Renal pelvis (tissue), 12 donors: ENCODE measurements around the gene C19orf25. TPM values are rescaled to one million over a fixed set of nuclear protein-coding genes. Genes with fewer than 3 reads are reported as not detected.
"Not testable (repeated sequence)": the region's sequence is repeated elsewhere in the genome, so short reads cannot be mapped to it uniquely, and the experiment has no call there.

Source experiments
- DNase-seq: peaks from one replicate; pipeline ENCODE4 v3.0.0-alpha.2; 2013
- long read RNA-seq, 16 experiments: transcript quantifications; one replicate each; lab custom pipeline, GENCODE V29; 2026
- polyA plus RNA-seq, 3 donors: library from polyadenylated mRNA; unstranded; fragments of 120-200 nt; gene quantifications; one replicate each; pipeline ENCODE4 v1.2.1, GENCODE V29; 2013; ENCODE audit not compliant: insufficient read length in 3 of 3

C19orf25 gene
- polyA plus RNA-seq, result 10 to 100 TPM; 29.1 to 39.1 (median 32.8) TPM
- long read RNA-seq, donor 1, transcript C19orf25-203 (3 exons, 1,837 nt), result major isoform, 16 of 54 reads
- long read RNA-seq, donor 1, transcript C19orf25-211 (1 exons, 2,314 nt), result minor isoform, 7 of 54 reads
- long read RNA-seq, donor 1, partial matches to known transcripts, result 29 of 54 reads
- long read RNA-seq, donor 1, other reads (novel, unspliced or antisense), result 0 of 54 reads
- long read RNA-seq, donor 2, transcript C19orf25-203 (3 exons, 1,837 nt), result major isoform, 14 of 28 reads
- long read RNA-seq, donor 2, transcript C19orf25-211 (1 exons, 2,314 nt), result minor isoform, 6 of 28 reads
- long read RNA-seq, donor 2, partial matches to known transcripts, result 0 of 28 reads
- long read RNA-seq, donor 2, other reads (novel, unspliced or antisense), result 0 of 28 reads
- long read RNA-seq, donor 3, transcript C19orf25-203 (3 exons, 1,837 nt), result major isoform, 14 of 23 reads
- long read RNA-seq, donor 3, partial matches to known transcripts, result 0 of 23 reads
- long read RNA-seq, donor 3, other reads (novel, unspliced or antisense), result 0 of 23 reads
- long read RNA-seq, donor 4, transcript C19orf25-211 (1 exons, 2,314 nt), result minor isoform, 8 of 45 reads
- long read RNA-seq, donor 4, transcript C19orf25-203 (3 exons, 1,837 nt), result major isoform, 26 of 45 reads
- long read RNA-seq, donor 4, transcript C19orf25-202 (2 exons, 2,403 nt), result minor isoform, 6 of 45 reads
- long read RNA-seq, donor 4, partial matches to known transcripts, result 0 of 45 reads
- long read RNA-seq, donor 4, other reads (novel, unspliced or antisense), result 0 of 45 reads
- long read RNA-seq, donor 5, transcript C19orf25-203 (3 exons, 1,837 nt), result major isoform, 8 of 13 reads
- long read RNA-seq, donor 5, partial matches to known transcripts, result 0 of 13 reads
- long read RNA-seq, donor 5, other reads (novel, unspliced or antisense), result 0 of 13 reads
- long read RNA-seq, donor 6, transcript C19orf25-211 (1 exons, 2,314 nt), result major isoform, 9 of 19 reads
- long read RNA-seq, donor 6, transcript C19orf25-203 (3 exons, 1,837 nt), result minor isoform, 5 of 19 reads
- long read RNA-seq, donor 6, partial matches to known transcripts, result 0 of 19 reads
- long read RNA-seq, donor 6, other reads (novel, unspliced or antisense), result 0 of 19 reads
- long read RNA-seq, donor 7, transcript C19orf25-203 (3 exons, 1,837 nt), result major isoform, 17 of 40 reads
- long read RNA-seq, donor 7, transcript C19orf25-211 (1 exons, 2,314 nt), result minor isoform, 9 of 40 reads
- long read RNA-seq, donor 7, transcript C19orf25-202 (2 exons, 2,403 nt), result minor isoform, 7 of 40 reads
- long read RNA-seq, donor 7, partial matches to known transcripts, result 0 of 40 reads
- long read RNA-seq, donor 7, other reads (novel, unspliced or antisense), result 0 of 40 reads
- long read RNA-seq, donor 8, transcript C19orf25-203 (3 exons, 1,837 nt), result major isoform, 7 of 10 reads
- long read RNA-seq, donor 8, partial matches to known transcripts, result 0 of 10 reads
- long read RNA-seq, donor 8, other reads (novel, unspliced or antisense), result 0 of 10 reads
- long read RNA-seq, donor 9, transcript C19orf25-205 (3 exons, 853 nt), result minor isoform, 5 of 38 reads
- long read RNA-seq, donor 9, transcript C19orf25-203 (3 exons, 1,837 nt), result major isoform, 22 of 38 reads
- long read RNA-seq, donor 9, transcript C19orf25-211 (1 exons, 2,314 nt), result minor isoform, 7 of 38 reads
- long read RNA-seq, donor 9, partial matches to known transcripts, result 0 of 38 reads
- long read RNA-seq, donor 9, other reads (novel, unspliced or antisense), result 0 of 38 reads
- long read RNA-seq, donor 10, transcript C19orf25-203 (3 exons, 1,837 nt), result major isoform, 12 of 32 reads
- long read RNA-seq, donor 10, transcript C19orf25-211 (1 exons, 2,314 nt), result minor isoform, 9 of 32 reads
- long read RNA-seq, donor 10, partial matches to known transcripts, result 0 of 32 reads
- long read RNA-seq, donor 10, other reads (novel, unspliced or antisense), result 0 of 32 reads
- long read RNA-seq, donor 11, transcript C19orf25-211 (1 exons, 2,314 nt), result minor isoform, 7 of 20 reads
- long read RNA-seq, donor 11, transcript C19orf25-203 (3 exons, 1,837 nt), result major isoform, 9 of 20 reads
- long read RNA-seq, donor 11, partial matches to known transcripts, result 0 of 20 reads
- long read RNA-seq, donor 11, other reads (novel, unspliced or antisense), result 0 of 20 reads
- long read RNA-seq, donor 12, transcript C19orf25-203 (3 exons, 1,837 nt), result major isoform, 21 of 46 reads
- long read RNA-seq, donor 12, transcript C19orf25-202 (2 exons, 2,403 nt), result minor isoform, 7 of 46 reads
- long read RNA-seq, donor 12, transcript C19orf25-211 (1 exons, 2,314 nt), result minor isoform, 14 of 46 reads
- long read RNA-seq, donor 12, partial matches to known transcripts, result 0 of 46 reads
- long read RNA-seq, donor 12, other reads (novel, unspliced or antisense), result 0 of 46 reads
- long read RNA-seq, donor 13, transcript C19orf25-203 (3 exons, 1,837 nt), result major isoform, 11 of 16 reads
- long read RNA-seq, donor 13, partial matches to known transcripts, result 0 of 16 reads
- long read RNA-seq, donor 13, other reads (novel, unspliced or antisense), result 0 of 16 reads
- long read RNA-seq, donor 14, result 0 reads
- long read RNA-seq, donor 15, result 0 reads
- long read RNA-seq, donor 16, transcript C19orf25-203 (3 exons, 1,837 nt), result major isoform, 16 of 40 reads
- long read RNA-seq, donor 16, partial matches to known transcripts, result 13 of 40 reads
- long read RNA-seq, donor 16, other reads (novel, unspliced or antisense), result 0 of 40 reads

GRCh38 chr19:1478934-1479707 lies at the start of gene C19orf25:
Gene C19orf25, minus strand, starts transcription at chr19:1479215. Its CDS starts 312 bp downstream, at chr19:1478903.
- DNase-seq, result peak; percentile 92

DNA sequence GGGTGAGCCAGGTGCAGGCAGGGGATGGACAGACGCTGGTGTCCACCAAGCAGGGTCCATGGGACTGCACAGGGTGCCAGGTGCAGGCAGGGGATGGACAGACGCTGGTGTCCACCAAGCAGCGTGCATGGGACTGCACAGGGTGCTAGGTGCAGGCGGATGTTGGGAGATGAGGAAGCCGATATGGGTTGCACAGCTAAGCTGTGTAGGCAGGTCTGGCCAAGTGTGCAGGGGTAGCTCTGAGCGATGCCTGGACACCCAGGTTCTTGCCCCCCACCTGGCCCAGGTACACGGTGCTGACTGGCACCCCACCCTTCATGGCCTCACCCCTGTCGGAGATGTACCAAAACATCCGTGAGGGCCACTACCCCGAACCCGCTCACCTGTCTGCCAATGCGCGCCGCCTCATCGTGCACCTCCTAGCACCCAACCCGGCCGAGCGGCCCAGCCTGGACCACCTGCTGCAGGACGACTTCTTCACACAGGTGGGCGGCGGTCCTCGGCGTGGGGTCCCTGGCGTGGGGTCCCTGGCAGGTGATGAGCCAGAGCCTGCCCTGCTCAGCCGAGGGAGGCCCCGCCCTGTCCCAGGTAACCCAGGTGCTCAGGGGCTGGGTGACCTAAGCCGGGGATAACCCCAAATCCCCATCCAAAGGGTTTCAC lies 48.8 kb upstream of the C19orf25 start:
- DNase-seq, result no peak

GRCh38 chr19:1526979-1527649 lies 48.1 kb upstream of the C19orf25 start:
- no peak for DNase-seq

DNA sequence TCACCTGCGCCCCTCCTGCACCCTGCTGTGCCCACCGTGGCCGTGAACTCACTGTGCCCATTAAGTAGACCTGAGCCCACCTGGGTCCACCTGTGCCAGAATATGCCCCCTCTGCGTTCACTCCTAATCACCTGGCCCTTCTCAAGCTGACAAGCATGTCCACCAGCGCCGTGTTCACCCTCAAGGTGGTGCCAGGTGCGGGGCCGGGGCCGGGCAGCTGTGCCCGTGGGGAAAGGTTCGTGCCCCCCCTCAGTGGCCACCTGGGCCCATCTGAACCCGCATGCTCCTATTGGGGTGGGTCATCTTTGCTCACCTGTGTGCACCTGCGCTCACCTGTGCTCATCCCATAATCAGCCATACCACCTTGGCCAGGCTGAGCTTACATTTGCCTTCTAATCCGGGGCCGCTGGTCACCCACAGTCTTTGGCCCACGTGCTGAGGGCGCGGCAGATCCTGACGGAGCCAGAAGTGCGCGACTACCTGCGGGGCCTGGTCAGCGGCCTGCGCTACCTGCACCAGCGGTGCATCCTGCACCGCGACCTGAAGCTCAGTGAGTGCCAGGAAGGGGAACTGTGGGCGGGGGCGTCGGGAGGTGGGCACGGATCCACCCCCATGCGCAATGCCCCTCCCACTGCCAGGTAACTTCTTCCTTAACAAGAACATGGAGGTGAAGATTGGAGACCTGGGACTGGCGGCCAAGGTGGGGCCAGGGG lies 47.2 kb upstream of the C19orf25 start:
- no peak for DNase-seq

DNA sequence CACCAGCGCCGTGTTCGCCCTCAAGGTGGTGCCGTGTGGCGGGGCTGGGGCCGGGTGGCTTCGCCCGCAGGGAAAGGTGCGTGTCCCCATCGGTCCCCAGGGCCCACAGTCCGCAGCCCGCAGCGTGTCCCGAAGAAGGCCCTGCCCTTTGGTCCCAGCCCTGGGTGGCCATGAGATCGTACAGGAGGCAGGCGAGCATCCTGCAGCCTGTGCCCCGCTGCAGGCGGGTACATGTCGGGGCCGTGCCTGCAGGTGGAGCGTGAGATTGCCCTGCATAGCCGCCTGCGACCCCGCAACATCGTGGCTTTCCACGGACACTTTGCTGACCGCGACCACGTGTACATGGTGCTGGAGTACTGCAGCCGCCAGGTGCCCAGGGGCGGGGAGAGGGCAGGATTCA lies 46.3 kb upstream of the C19orf25 start:
- DNase-seq, result no peak

GRCh38 chr19:1524972-1525325 lies 45.9 kb upstream of the C19orf25 start:
- DNase-seq, result no peak

DNA sequence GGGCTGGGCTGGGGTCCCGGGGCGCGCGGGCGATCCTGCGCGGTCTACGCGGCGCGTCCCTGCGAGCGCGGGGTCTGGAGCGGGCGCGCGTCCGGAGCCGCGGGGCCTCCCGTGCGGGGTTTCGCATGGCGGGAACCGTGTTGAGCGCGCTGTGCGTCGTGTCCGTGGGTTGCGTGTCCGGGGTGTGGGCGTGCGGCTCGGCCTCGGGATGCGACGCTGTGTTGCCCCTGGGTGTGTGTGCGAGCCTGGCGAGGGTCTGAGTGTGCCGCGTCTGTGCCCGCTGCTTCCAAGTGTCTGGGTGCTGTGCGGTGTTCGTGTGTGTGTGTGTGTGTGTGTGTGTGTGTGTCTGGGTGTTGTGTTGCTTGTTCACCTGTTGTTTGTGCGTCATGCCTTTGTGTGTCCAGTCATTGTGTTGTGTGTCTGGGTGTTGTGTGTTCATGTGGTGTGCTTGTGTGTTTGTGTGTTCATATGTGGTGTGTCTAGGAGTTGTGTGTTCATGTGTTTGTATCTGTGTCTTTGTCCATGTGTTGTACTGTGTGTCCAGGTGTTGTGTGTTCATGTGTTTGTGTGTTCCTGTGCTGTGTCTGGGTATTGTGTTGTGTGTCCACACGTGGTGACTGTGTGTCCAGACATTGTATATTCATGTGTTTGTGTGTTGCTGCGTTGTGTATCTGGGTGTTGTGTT lies 45.4 kb upstream of the C19orf25 start:
- DNase-seq, result no peak

GRCh38 chr19:1523412-1524286 lies 44.6 kb upstream of the C19orf25 start, which contains the start of gene PLK5:
Gene PLK5, plus strand, starts transcription at chr19:1524077. Its CDS starts 2,920 bp downstream, at chr19:1526997.
- DNase-seq, result no peak

GRCh38 chr19:1522838-1523237 lies 43.8 kb upstream of the C19orf25 start:
- no peak for DNase-seq

DNA sequence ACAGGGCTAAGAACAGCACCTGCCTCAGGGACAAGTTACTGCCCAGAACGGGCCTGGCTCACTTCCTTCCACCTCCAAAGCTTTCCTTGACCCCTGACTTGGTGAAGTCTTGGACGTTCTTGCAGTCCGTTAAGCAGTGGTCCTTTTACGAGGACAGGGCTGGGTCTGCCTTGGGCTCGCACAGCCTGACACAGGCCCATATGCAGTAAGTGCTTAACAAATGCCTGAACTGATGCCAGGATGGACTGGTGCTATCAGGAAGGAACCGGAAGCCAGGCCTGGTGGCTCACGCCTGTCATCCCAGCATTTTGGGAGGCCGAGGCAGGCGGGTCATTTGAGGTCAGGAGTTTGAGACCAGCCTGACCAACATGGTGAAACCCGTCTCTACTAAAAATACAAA lies 43.0 kb upstream of the C19orf25 start:
- DNase-seq, result no peak

- no peak for DNase-seq
Observed at GRCh38 chr19:1521636-1522035, 42.6 kb upstream of the C19orf25 start.

DNA sequence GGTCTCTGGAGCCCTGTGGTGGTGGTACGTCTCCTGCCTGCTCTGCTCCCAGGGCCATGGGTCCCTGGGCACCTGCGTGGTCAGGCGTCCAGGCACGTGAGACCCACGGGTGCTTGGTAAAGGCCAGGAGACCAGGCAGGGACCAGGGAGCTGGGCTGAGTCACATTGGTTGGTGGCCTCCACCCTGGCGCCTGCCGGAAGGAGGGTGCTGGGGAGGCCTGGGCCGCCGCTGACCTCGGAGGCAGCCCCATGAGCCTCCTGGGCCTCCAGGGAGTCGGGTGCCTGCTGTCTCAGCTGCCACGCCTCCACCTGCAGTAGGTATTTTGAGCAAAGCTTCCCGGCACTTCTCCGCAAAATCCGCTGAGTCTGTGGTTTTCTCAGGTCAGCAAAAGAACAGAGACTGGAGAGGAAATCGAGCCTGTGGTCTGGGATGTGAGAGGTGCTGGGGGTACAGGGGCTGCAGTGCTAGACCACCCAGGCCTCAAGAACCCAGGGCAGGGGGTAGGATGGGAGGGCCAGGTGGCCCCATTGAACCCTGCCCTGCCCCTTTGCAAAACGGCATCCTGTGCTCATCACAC lies 41.3 kb upstream of the C19orf25 start:
- no peak for DNase-seq

DNA sequence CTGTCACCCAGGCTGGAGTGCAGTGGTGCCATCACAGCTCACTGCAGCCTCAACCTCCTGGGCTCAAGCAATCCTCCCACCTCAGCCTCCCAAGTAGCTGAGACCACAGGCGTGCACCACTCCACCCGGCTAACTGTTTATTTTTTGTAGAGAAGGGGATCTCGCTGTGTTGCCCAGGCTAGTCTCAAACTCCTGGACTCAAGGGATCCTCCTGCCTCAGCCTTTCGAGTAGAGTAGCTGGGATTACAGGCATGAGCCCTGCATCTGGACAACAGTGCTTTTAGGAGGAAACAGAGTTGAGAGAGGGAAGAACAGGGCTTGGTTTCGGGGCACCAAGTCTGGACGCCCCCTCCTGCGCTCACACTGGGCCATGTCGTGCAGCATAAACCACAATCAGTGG lies 40.8 kb upstream of the C19orf25 start:
- DNase-seq, result not testable (repeated sequence)

GRCh38 chr19:1518471-1518870 lies 39.5 kb upstream of the C19orf25 start:
- no peak for DNase-seq
